ENCODE data around the gene COPRS. TPM values are rescaled to one million over a fixed set of nuclear protein-coding genes. Genes with fewer than 3 reads are reported as not detected.

Gene COPRS, protein sequence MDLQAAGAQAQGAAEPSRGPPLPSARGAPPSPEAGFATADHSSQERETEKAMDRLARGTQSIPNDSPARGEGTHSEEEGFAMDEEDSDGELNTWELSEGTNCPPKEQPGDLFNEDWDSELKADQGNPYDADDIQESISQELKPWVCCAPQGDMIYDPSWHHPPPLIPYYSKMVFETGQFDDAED
- total RNA-seq (2021) = 37.5 to 41.2 TPM (median 39.1 TPM) in 3 replicates
- percentile 75 among the genes with signal in this experiment for Bru-seq, nascent RNA
- long read RNA-seq, experiment 1, transcript COPRS-201 (4 exons, 968 nt) = major isoform, 73 of 81 reads
- long read RNA-seq, experiment 1, partial matches to known transcripts = 6 of 81 reads
- long read RNA-seq, experiment 1, other reads (novel, unspliced or antisense) = 0 of 81 reads
- long read RNA-seq, experiment 2, partial matches to known transcripts = 1 of 78 reads
- long read RNA-seq, experiment 2, other reads (novel, unspliced or antisense) = 77 of 78 reads
- long read RNA-seq, experiment 3 = 0 reads

- TF ChIP-seq SP1 (CRISPR knock-in tag; conservative IDR thresholded peaks at IDR 0.05) = peak; percentile 56; the same call in 1 of the 2 replicates
- no peak for TF ChIP-seq JUN (CRISPR knock-in tag; IDR thresholded peaks at IDR 0.05)
- TF ChIP-seq, protein P1, sequence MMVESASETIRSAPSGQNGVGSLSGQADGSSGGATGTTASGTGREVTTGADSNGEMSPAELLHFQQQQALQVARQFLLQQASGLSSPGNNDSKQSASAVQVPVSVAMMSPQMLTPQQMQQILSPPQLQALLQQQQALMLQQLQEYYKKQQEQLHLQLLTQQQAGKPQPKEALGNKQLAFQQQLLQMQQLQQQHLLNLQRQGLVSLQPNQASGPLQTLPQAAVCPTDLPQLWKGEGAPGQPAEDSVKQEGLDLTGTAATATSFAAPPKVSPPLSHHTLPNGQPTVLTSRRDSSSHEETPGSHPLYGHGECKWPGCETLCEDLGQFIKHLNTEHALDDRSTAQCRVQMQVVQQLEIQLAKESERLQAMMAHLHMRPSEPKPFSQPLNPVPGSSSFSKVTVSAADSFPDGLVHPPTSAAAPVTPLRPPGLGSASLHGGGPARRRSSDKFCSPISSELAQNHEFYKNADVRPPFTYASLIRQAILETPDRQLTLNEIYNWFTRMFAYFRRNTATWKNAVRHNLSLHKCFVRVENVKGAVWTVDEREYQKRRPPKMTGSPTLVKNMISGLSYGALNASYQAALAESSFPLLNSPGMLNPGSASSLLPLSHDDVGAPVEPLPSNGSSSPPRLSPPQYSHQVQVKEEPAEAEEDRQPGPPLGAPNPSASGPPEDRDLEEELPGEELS (CRISPR knock-in tag; IDR thresholded peaks at IDR 0.05) = no peak
- TF ChIP-seq, protein P2, sequence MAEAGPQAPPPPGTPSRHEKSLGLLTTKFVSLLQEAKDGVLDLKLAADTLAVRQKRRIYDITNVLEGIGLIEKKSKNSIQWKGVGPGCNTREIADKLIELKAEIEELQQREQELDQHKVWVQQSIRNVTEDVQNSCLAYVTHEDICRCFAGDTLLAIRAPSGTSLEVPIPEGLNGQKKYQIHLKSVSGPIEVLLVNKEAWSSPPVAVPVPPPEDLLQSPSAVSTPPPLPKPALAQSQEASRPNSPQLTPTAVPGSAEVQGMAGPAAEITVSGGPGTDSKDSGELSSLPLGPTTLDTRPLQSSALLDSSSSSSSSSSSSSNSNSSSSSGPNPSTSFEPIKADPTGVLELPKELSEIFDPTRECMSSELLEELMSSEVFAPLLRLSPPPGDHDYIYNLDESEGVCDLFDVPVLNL (CRISPR knock-in tag; IDR thresholded peaks at IDR 0.05; ENCODE audit: borderline replicate concordance, low read depth) = no peak
- TF ChIP-seq HMGXB4 (CRISPR knock-in tag; IDR thresholded peaks at IDR 0.05) = 0 out of 2 replicates have a peak, but pooled peaks have one; percentile 47
- TF ChIP-seq RORB (CRISPR knock-in tag; IDR thresholded peaks at IDR 0.05) = no peak
- TF ChIP-seq, protein P3, sequence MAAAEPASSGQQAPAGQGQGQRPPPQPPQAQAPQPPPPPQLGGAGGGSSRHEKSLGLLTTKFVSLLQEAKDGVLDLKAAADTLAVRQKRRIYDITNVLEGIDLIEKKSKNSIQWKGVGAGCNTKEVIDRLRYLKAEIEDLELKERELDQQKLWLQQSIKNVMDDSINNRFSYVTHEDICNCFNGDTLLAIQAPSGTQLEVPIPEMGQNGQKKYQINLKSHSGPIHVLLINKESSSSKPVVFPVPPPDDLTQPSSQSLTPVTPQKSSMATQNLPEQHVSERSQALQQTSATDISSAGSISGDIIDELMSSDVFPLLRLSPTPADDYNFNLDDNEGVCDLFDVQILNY (CRISPR knock-in tag; IDR thresholded peaks at IDR 0.05) = 0 out of 2 replicates have a peak, but pooled peaks have one; percentile 28
- TF ChIP-seq, protein P4, sequence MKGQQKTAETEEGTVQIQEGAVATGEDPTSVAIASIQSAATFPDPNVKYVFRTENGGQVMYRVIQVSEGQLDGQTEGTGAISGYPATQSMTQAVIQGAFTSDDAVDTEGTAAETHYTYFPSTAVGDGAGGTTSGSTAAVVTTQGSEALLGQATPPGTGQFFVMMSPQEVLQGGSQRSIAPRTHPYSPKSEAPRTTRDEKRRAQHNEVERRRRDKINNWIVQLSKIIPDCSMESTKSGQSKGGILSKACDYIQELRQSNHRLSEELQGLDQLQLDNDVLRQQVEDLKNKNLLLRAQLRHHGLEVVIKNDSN (CRISPR knock-in tag; IDR thresholded peaks at IDR 0.05) = peak; percentile 84
- TF ChIP-seq CBFB (CRISPR knock-in tag; IDR thresholded peaks at IDR 0.05; ENCODE audit: low read depth) = 0 out of 2 replicates have a peak, but pooled peaks have one; percentile 51
- TF ChIP-seq JAZF1 (CRISPR knock-in tag; IDR thresholded peaks at IDR 0.05) = no peak
- 0 out of 2 replicates have a peak, but pooled peaks have one; percentile 24 for TF ChIP-seq TP53 (CRISPR knock-in tag; IDR thresholded peaks at IDR 0.05)
- TF ChIP-seq USF2 (CRISPR knock-in tag; IDR thresholded peaks at IDR 0.05) = peak; percentile 95
- H3K27ac Mint-ChIP-seq = peak within 1 kb of the TSS; percentile 39
- CTCF ChIA-PET = interaction anchor here (0.5 to 2.8 kb wide), 5 partner anchors 14 to 317 kb away, joined by 4 to 15 read pairs (median 5); partner anchors contain the start of genes LRRC37B and UTP6
These were observed at the start of gene COPRS for GRCh38 chr17:31858642-31859486. COPRS (minus strand) TSS chr17:31859244; CDS start chr17:31859199, 45 bp downstream.

GRCh38 chr17:31908386-31908785 is 49.3 kb upstream of the COPRS start:
- ChIA-PET POLR2A (interaction anchor here (0.5 kb wide), 1 partner anchor 152 kb away, joined by 3 read pairs; no protein-coding TSS in a partner anchor), CTCF (interaction anchor here (0.6 kb wide), 1 partner anchor 195 kb away, joined by 3 read pairs; no protein-coding TSS in a partner anchor)
- Mint-ChIP-seq H3K36me3 (no peaks in the 10 kb centered on the region), H3K4me1 (no peaks in the 10 kb centered on the region), H3K27ac (no peak overlapping the region), H3K27me3 (ENCODE audit: low read depth) (no peaks in the 10 kb centered on the region), H3K4me3 (no peak overlapping the region), H3K9me3 (no peaks in the 10 kb centered on the region)
- no peak for ATAC-seq
- no peak for DNase-seq (ENCODE audit: low spot score)
- TF ChIP-seq ELF4 (CRISPR knock-in tag; IDR thresholded peaks at IDR 0.05; ENCODE audit: low read depth) (no peak), FOXK1 (CRISPR knock-in tag; IDR thresholded peaks at IDR 0.05) (no peak), ZSCAN18 (CRISPR knock-in tag; IDR thresholded peaks at IDR 0.05) (no peak), ZBTB21 (CRISPR knock-in tag; IDR thresholded peaks at IDR 0.05; ENCODE audit: borderline replicate concordance) (no peak), TCF7 (CRISPR knock-in tag; IDR thresholded peaks at IDR 0.05; ENCODE audit: low read depth) (no peak), TEAD1 (CRISPR knock-in tag; IDR thresholded peaks at IDR 0.05) (no peak), GTF2I (CRISPR knock-in tag; conservative IDR thresholded peaks at IDR 0.05) (no peak), FOXP1 (CRISPR knock-in tag; IDR thresholded peaks at IDR 0.05; ENCODE audit: borderline replicate concordance) (no peak), RORB (CRISPR knock-in tag; IDR thresholded peaks at IDR 0.05) (no peak)

More at GRCh38 chr17:31858642-31859486, at the start of gene COPRS:
- Mint-ChIP-seq H3K4me1 (peaks cover 19% of the 10 kb centered on the region), H3K36me3 (peaks cover 14% of the 10 kb centered on the region), H3K9me3 (no peaks in the 10 kb centered on the region), H3K27me3 (ENCODE audit: low read depth) (peaks cover 6% of the 10 kb centered on the region; the same call in 1 of the 2 replicates), H3K4me3 (peak within 1 kb of the TSS; percentile 70)
- ATAC-seq (peak; percentile 86), DNase-seq (ENCODE audit: low spot score) (peak; percentile 81)
- POLR2A ChIA-PET = no interaction called here
